ENCODE measurements around the gene LRRC43. TPM values are rescaled to one million over a fixed set of nuclear protein-coding genes. Genes with fewer than 3 reads are reported as not detected.

LRRC43 gene
- total and polyA plus RNA-seq, 2 experiments from 2014 or later: 0.45 TPM; not detected in 1

- H3K27ac Mint-ChIP-seq: no peak overlapping the region
- Histone ChIP-seq H2AFZ (no peak overlapping the region), H3K36me3 (ENCODE audit: insufficient read depth) (no peaks in the 10 kb centered on the region), H3K79me2 (replicated peaks; ENCODE audit: insufficient read depth) (no peaks in the 10 kb centered on the region), H3K4me3 (no peak overlapping the region), H3K4me1 (ENCODE audit: insufficient read depth) (no peaks in the 10 kb centered on the region), H4K20me1 (replicated peaks; ENCODE audit: insufficient read depth) (no peaks in the 10 kb centered on the region), H3K4me2 (no peak overlapping the region), H3K27ac (ENCODE audit: low read depth) (no peak overlapping the region), H3K27me3 (ENCODE audit: insufficient read depth) (no peaks in the 10 kb centered on the region), H3F3A (replicated peaks; ENCODE audit: low read depth) (no peaks in the 10 kb centered on the region), H3K9me2 (ENCODE audit: insufficient read depth) (no peaks in the 10 kb centered on the region; the same call in 1 of the 2 replicates)
- H3K4me1 Mint-ChIP-seq: peaks cover 7% of the 10 kb centered on the region
- no peak overlapping the region for H3K4me3 Mint-ChIP-seq
- H3K27me3 Mint-ChIP-seq (ENCODE audit: insufficient read depth, low read depth, poor library complexity): peaks cover 2% of the 10 kb centered on the region
- no peaks in the 10 kb centered on the region for H3K36me3 Mint-ChIP-seq (ENCODE audit: low read depth)
- ATAC-seq: no peak
- TF ChIP-seq STAT1 (IDR thresholded peaks at IDR 0.05; ENCODE audit: unreplicated experiment) (no peak), POLR2AphosphoS5 (IDR thresholded peaks at IDR 0.05; ENCODE audit: low read depth) (no peak), EZH2phosphoT487 (IDR thresholded peaks at IDR 0.05; ENCODE audit: unreplicated experiment) (no peak)
- DNase-seq (ENCODE audit: low spot score): no peak
- H3K9me3 Mint-ChIP-seq: peaks cover 7% of the 10 kb centered on the region; the same call in 1 of the 3 replicates
Observed at GRCh38 chr12:122192441-122192840, 9.5 kb downstream of the LRRC43 start.

- H3K4me3 ChIP-seq: no peak overlapping the region
- no peak for DNase-seq (ENCODE audit: low spot score)
- H3F3A ChIP-seq (replicated peaks; ENCODE audit: low read depth): no peaks in the 10 kb centered on the region
- H3K4me3 Mint-ChIP-seq: no peak overlapping the region
- no peak overlapping the region for H3K4me2 ChIP-seq
- H4K20me1 ChIP-seq (replicated peaks; ENCODE audit: insufficient read depth): no peaks in the 10 kb centered on the region
- H3K4me1 Mint-ChIP-seq: peaks cover 5% of the 10 kb centered on the region
- H3K36me3 Mint-ChIP-seq (ENCODE audit: low read depth): no peaks in the 10 kb centered on the region
- H2AFZ ChIP-seq: no peak overlapping the region
- H3K4me1 ChIP-seq (ENCODE audit: insufficient read depth): no peaks in the 10 kb centered on the region
- no peaks in the 10 kb centered on the region for H3K36me3 ChIP-seq (ENCODE audit: insufficient read depth)
- H3K79me2 ChIP-seq (replicated peaks; ENCODE audit: insufficient read depth): no peaks in the 10 kb centered on the region
- H3K27ac Mint-ChIP-seq: no peak overlapping the region
- peaks cover 7% of the 10 kb centered on the region; the same call in 1 of the 3 replicates for H3K9me3 Mint-ChIP-seq
- no peak for ATAC-seq
- no peaks in the 10 kb centered on the region; the same call in 1 of the 2 replicates for H3K9me2 ChIP-seq (ENCODE audit: insufficient read depth)
- no peak overlapping the region for H3K27ac ChIP-seq (ENCODE audit: low read depth)
- peaks cover 2% of the 10 kb centered on the region for H3K27me3 Mint-ChIP-seq (ENCODE audit: insufficient read depth, low read depth, poor library complexity)
- no peaks in the 10 kb centered on the region for H3K27me3 ChIP-seq (ENCODE audit: insufficient read depth)
- TF ChIP-seq POLR2AphosphoS5 (IDR thresholded peaks at IDR 0.05; ENCODE audit: low read depth) (no peak), EZH2 (IDR thresholded peaks at IDR 0.05; ENCODE audit: low read depth, unreplicated experiment) (no peak), ETS1 (IDR thresholded peaks at IDR 0.05) (no peak), ZNF114 (CRISPR knock-in tag; IDR thresholded peaks at IDR 0.05) (no peak), ZNF462 (CRISPR knock-in tag; IDR thresholded peaks at IDR 0.05) (no peak), REST (IDR thresholded peaks at IDR 0.05; ENCODE audit: unreplicated experiment) (no peak), ZNF331 (CRISPR knock-in tag; IDR thresholded peaks at IDR 0.05; ENCODE audit: low read depth) (no peak)
Observed at GRCh38 chr12:122194804-122195203, 11.9 kb downstream of the LRRC43 start.

All from GM23338 (cell line).